Hematopoietic multipotent progenitor cell treated with erythropoietin and hydrocortisone succinate and interleukin-3 and kit ligand, for 8 days (in vitro differentiated cells): ENCODE measurements around the gene NUDCD3.

Source experiments
- DNase-seq: peaks from one replicate; pipeline ENCODE4 v3.0.0-alpha.2; 2015

The NUDCD3 gene

GRCh38 chr7:44347546-44348114, 142.8 kb downstream of the NUDCD3 start:
- DNase-seq: no peak

GRCh38 chr7:44346063-44346462, 144.4 kb downstream of the NUDCD3 start:
- DNase-seq: no peak

GRCh38 chr7:44341401-44341800, 149.1 kb downstream of the NUDCD3 start:
- DNase-seq: no peak

GRCh38 chr7:44338600-44338999, 151.9 kb downstream of the NUDCD3 start:
- DNase-seq: no peak

- no peak for DNase-seq
Measured at GRCh38 chr7:44336491-44336890, 154.0 kb downstream of the NUDCD3 start.

GRCh38 chr7:44335184-44335583, 155.3 kb downstream of the NUDCD3 start:
- DNase-seq: no peak

GRCh38 chr7:44334734-44335097, 155.7 kb downstream of the NUDCD3 start:
- DNase-seq: no peak

- no peak for DNase-seq
Measured at GRCh38 chr7:44333911-44334733, 156.3 kb downstream of the NUDCD3 start.

- DNase-seq: no peak
Measured at GRCh38 chr7:44331682-44332081, 158.8 kb downstream of the NUDCD3 start.

- DNase-seq: no peak
Measured at GRCh38 chr7:44330331-44330730, 160.1 kb downstream of the NUDCD3 start.

- no peak for DNase-seq
Measured at GRCh38 chr7:44329888-44330287, 160.6 kb downstream of the NUDCD3 start.
